HEK293T (cell line): ENCODE data around the gene DCLRE1B.

ENCODE experiments used
- CTCF ChIA-PET: fragments of 350-600 bp; formaldehyde crosslinking; extraction: SDS; loops from one replicate; lab custom pipeline; 2021; ENCODE audit warnings: antibody characterized with exemption, inconsistent platforms; lab: Yijun Ruan, JAX
- POLR2A ChIA-PET: fragments of 350-600 bp; formaldehyde crosslinking; extraction: SDS; loops from one replicate; lab custom pipeline; 2020; ENCODE audit warnings: antibody characterized with exemption, inconsistent platforms; lab: Yijun Ruan, JAX
- DNase-seq: peaks from one replicate; pipeline ENCODE4 v3.0.0; 2012; ENCODE audit warnings: mixed read lengths; ENCODE audit errors: extremely low spot score
- ARNT ChIP-seq: fragments of 450-650 bp; IDR thresholded peaks from 2 replicates; pipeline ENCODE4 v1.6.1; 2017; ENCODE audit warnings: mild to moderate bottlenecking
- BHLHE40 ChIP-seq: fragments of 450-650 bp; IDR thresholded peaks from 2 replicates; pipeline ENCODE4 v1.6.1; 2016; ENCODE audit warnings: mild to moderate bottlenecking, moderate library complexity, borderline replicate concordance
- CTBP1 ChIP-seq: fragments of 450-650 bp; IDR thresholded peaks from 2 replicates; pipeline ENCODE4 v1.6.1; 2016; ENCODE audit warnings: borderline replicate concordance
- ELF4 ChIP-seq: fragments of 450-650 bp; IDR thresholded peaks from 2 replicates; pipeline ENCODE4 v1.6.1; 2017; ENCODE audit warnings: antibody characterized with exemption
- FOXA1 ChIP-seq: fragments of 450-650 bp; IDR thresholded peaks from 2 replicates; pipeline ENCODE4 v1.6.1; 2016; ENCODE audit warnings: mild to moderate bottlenecking
- FOXK2 ChIP-seq: fragments of 450-650 bp; IDR thresholded peaks from 2 replicates; pipeline ENCODE4 v1.6.1; 2016; ENCODE audit warnings: mild to moderate bottlenecking
- FOXM1 ChIP-seq: fragments of 450-650 bp; IDR thresholded peaks from 2 replicates; pipeline ENCODE4 v1.6.1; 2017; ENCODE audit warnings: mild to moderate bottlenecking, borderline replicate concordance
- HDGF ChIP-seq: fragments of 450-650 bp; IDR thresholded peaks from 2 replicates; pipeline ENCODE4 v1.6.1; 2017; ENCODE audit warnings: antibody characterized with exemption, borderline replicate concordance
- L3MBTL2 ChIP-seq: fragments of 450-650 bp; conservative IDR thresholded peaks from 2 replicates; pipeline ENCODE4 v1.6.1; 2016; ENCODE audit warnings: mild to moderate bottlenecking
- LEF1 ChIP-seq: fragments of 450-650 bp; IDR thresholded peaks from 2 replicates; pipeline ENCODE4 v1.6.1; 2017; ENCODE audit warnings: mild to moderate bottlenecking, borderline replicate concordance
- NFRKB ChIP-seq: fragments of 450-650 bp; IDR thresholded peaks from 2 replicates; pipeline ENCODE4 v1.6.1; 2016; ENCODE audit warnings: mild to moderate bottlenecking, moderate library complexity
- PKNOX1 ChIP-seq: fragments of 450-650 bp; IDR thresholded peaks from 2 replicates; pipeline ENCODE4 v1.6.1; 2016
- SP1 ChIP-seq: fragments of 450-650 bp; IDR thresholded peaks from 2 replicates; pipeline ENCODE4 v1.6.1; 2017
- SUZ12 ChIP-seq: fragments of 450-650 bp; IDR thresholded peaks from 2 replicates; pipeline ENCODE4 v1.6.1; 2016; ENCODE audit warnings: mild to moderate bottlenecking
- TARDBP ChIP-seq: fragments of 450-650 bp; IDR thresholded peaks from 2 replicates; pipeline ENCODE4 v1.6.1; 2016
- ZNF384 ChIP-seq: fragments of 450-650 bp; IDR thresholded peaks from 2 replicates; pipeline ENCODE4 v1.6.1; 2016

The DCLRE1B gene

GRCh38 chr1:113904674-113905434 is at the start of gene DCLRE1B, which contains the start of gene AP4B1:
Gene DCLRE1B (plus strand): TSS chr1:113905326. CDS start chr1:113905587, 261 bp downstream.
Gene AP4B1 (minus strand): TSS chr1:113904799. CDS start chr1:113904717, 82 bp downstream.
- POLR2A ChIA-PET, result interaction anchor here (0.8 to 8.6 kb wide), 17 partner anchors 8 to 397 kb away, joined by 3 to 116 read pairs (median 4); partner anchors contain the start of genes HIPK1, PHTF1 and RSBN1
- CTCF ChIA-PET, result interaction anchor here (0.7 to 2.0 kb wide), 2 partner anchors 24 to 438 kb away, joined by 3 to 4 read pairs; partner anchors contain the start of gene HIPK1
- DNase-seq, result peak; percentile 100
- TF ChIP-seq ARNT, result 0 out of 2 replicates have a peak, but pooled peaks have one; percentile 8
- no peak for TF ChIP-seq NFRKB
- peak; percentile 17; the same call in 1 of the 2 replicates for TF ChIP-seq FOXM1
- peak; percentile 72 for TF ChIP-seq L3MBTL2
- TF ChIP-seq FOXA1, result no peak
- TF ChIP-seq HDGF, result no peak
- no peak for TF ChIP-seq ELF4
- TF ChIP-seq TARDBP, result no peak
- no peak for TF ChIP-seq FOXK2
- TF ChIP-seq PKNOX1, result peak; percentile 74
- TF ChIP-seq ZNF384, result no peak
- no peak for TF ChIP-seq LEF1
- no peak for TF ChIP-seq CTBP1
- no peak for TF ChIP-seq SUZ12
- no peak for TF ChIP-seq SP1
- TF ChIP-seq BHLHE40, result no peak

DNA sequence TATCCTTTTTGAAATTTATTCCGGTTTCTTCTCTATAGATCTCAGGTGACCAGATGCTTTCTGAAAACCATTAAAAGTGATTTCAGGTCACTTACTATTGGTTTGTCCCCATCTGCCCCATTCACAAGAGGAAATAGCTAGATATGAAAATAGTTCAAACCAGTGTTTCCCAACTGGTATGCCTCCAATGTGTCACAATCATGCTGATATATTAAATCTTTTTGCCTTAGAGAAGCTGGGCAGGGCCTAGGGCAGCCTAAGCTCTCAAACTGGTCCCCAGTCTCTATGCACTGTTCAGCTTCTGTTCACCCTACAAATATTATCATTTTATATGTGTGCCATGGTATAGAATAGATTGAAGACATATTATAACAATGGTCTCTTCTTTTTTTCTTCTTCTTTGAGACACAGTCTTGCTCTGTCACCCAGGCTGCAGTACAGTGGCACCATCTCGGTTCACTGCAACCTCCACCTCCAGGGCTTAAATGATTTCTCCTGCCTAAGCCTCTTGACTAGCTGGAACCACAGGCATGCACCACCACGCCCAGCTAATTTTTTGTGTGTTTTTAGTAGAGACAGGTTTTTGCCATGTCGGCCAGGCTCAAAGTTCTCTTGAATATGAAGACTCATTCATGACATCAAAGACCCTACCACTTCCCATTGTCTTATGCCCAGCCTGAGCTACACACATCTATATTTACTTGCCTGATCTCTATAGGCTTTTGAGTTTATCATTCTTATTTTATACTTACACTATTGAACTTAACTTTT is 49.3 kb upstream of the DCLRE1B start:
- POLR2A ChIA-PET, result interaction anchor here (1.8 kb wide), 1 partner anchor 49 kb away, joined by 4 read pairs; the partner anchor contains the start of genes AP4B1 and DCLRE1B

GRCh38 chr1:113856401-113856790 is 48.7 kb upstream of the DCLRE1B start:
- no peak for DNase-seq
- POLR2A ChIA-PET, result interaction anchor here (1.8 kb wide), 1 partner anchor 48 kb away, joined by 4 read pairs; the partner anchor contains the start of genes AP4B1 and DCLRE1B
- CTCF ChIA-PET, result interaction anchor here (0.7 kb wide), 1 partner anchor 18 kb away, joined by 3 read pairs; no protein-coding TSS in a partner anchor
- TF ChIP-seq BHLHE40 (no peak), TARDBP (no peak), CTBP1 (no peak), ARNT (no peak), SUZ12 (no peak), HDGF (no peak), FOXA1 (no peak), ZNF384 (no peak), ELF4 (no peak), FOXM1 (no peak), L3MBTL2 (no peak), FOXK2 (no peak), NFRKB (no peak), SP1 (no peak)

More for the DNA sequence above, 49.3 kb upstream of the DCLRE1B start:
- TF ChIP-seq LEF1 (no peak), ELF4 (no peak), FOXM1 (no peak), ZNF384 (no peak), L3MBTL2 (no peak)
- CTCF ChIA-PET, result interaction anchor here (0.7 kb wide), 1 partner anchor 18 kb away, joined by 3 read pairs; no protein-coding TSS in a partner anchor
- no peak for DNase-seq

DNA sequence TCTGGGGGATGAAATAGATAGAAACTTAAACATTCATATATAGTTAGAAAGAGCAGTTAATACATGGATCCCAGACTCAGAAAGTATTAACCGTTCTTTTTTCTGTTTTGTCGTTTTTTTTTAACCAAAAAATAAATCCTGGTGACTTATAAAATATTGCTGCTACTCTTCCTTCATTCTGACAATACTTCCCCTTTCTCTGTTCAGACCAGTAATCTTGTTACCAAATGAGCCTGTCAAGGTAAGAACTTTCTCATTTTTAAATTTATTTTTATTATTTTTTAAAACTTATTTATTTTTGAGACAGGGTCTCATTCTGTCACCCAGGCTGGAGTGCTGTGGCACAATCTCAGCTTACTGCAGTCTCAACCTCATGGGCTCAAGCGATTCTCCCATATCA is 47.4 kb upstream of the DCLRE1B start:
- CTCF ChIA-PET, result interaction anchor here (0.6 kb wide), 1 partner anchor 120 kb away, joined by 7 read pairs; no protein-coding TSS in a partner anchor
- DNase-seq, result no peak
- POLR2A ChIA-PET, result no interaction called here
- TF ChIP-seq FOXM1 (no peak), SP1 (no peak), HDGF (no peak), ARNT (no peak), L3MBTL2 (no peak), FOXK2 (no peak), LEF1 (no peak), PKNOX1 (no peak), NFRKB (no peak), SUZ12 (no peak), TARDBP (no peak), FOXA1 (no peak), ELF4 (no peak), BHLHE40 (no peak), ZNF384 (no peak), CTBP1 (no peak)

- POLR2A ChIA-PET, result no interaction called here
- no peak for DNase-seq
- no peak for TF ChIP-seq L3MBTL2
- no peak for TF ChIP-seq LEF1
- TF ChIP-seq SUZ12, result no peak
- TF ChIP-seq ARNT, result no peak
- TF ChIP-seq ELF4, result no peak
- no peak for TF ChIP-seq PKNOX1
- TF ChIP-seq FOXK2, result no peak
- no peak for TF ChIP-seq CTBP1
- no peak for TF ChIP-seq NFRKB
- CTCF ChIA-PET, result interaction anchor here (0.6 kb wide), 1 partner anchor 119 kb away, joined by 7 read pairs; no protein-coding TSS in a partner anchor
These were observed 46.7 kb upstream of the DCLRE1B start for GRCh38 chr1:113858418-113858817.
